GM23338 (cell line): ENCODE results near the gene OR2B6. TPM values are rescaled to one million over a fixed set of nuclear protein-coding genes. Genes with fewer than 3 reads are reported as not detected.

Experiments used
- ATAC-seq: fragments of 200-7000 bp; cut with Tn5 transposase; 3 replicates; pipeline ENCODE4 v1.9.1; 2020
- DNase-seq: peaks from one replicate; pipeline ENCODE4 v3.0.0-alpha.2; 2015; ENCODE audit warnings: low spot score
- H2AFZ ChIP-seq: fragments of 200-600 bp; sonication (generic); 2 replicates; pipeline ENCODE4 v1.8.0; 2016; ENCODE audit warnings: antibody characterized with exemption, mild to moderate bottlenecking, moderate library complexity
- H3F3A ChIP-seq: fragments of 200-600 bp; sonication (generic); replicated peaks from 2 replicates; pipeline ENCODE4 v1.8.0; 2017; ENCODE audit warnings: antibody characterized with exemption, mixed run types, low read depth
- H3K27ac ChIP-seq: fragments of 200-600 bp; sonication (generic); 2 replicates; pipeline ENCODE4 v1.6.1; 2016; ENCODE audit warnings: low read depth
- H3K27me3 ChIP-seq: fragments of 200-600 bp; sonication (generic); 2 replicates; pipeline ENCODE4 v1.8.0; 2016; ENCODE audit warnings: mild to moderate bottlenecking, mixed run types, moderate library complexity; ENCODE audit not compliant: insufficient read depth
- H3K36me3 ChIP-seq: fragments of 200-600 bp; sonication (generic); 2 replicates; pipeline ENCODE4 v1.8.0; 2016; ENCODE audit warnings: mild to moderate bottlenecking; ENCODE audit not compliant: insufficient read depth
- H3K4me1 ChIP-seq: fragments of 200-600 bp; sonication (generic); 2 replicates; pipeline ENCODE4 v1.8.0; 2016; ENCODE audit warnings: mild to moderate bottlenecking, moderate library complexity; ENCODE audit not compliant: insufficient read depth
- H3K4me2 ChIP-seq: fragments of 200-600 bp; sonication (generic); 2 replicates; pipeline ENCODE4 v1.7.1; 2017; ENCODE audit warnings: mixed run types
- H3K4me3 ChIP-seq: fragments of 200-600 bp; sonication (generic); 2 replicates; pipeline ENCODE4 v1.6.1; 2016; ENCODE audit warnings: mixed run types
- H3K79me2 ChIP-seq: fragments of 200-600 bp; sonication (generic); replicated peaks from 2 replicates; pipeline ENCODE4 v1.8.0; 2017; ENCODE audit warnings: mild to moderate bottlenecking; ENCODE audit not compliant: insufficient read depth
- H3K9me2 ChIP-seq: fragments of 200-600 bp; sonication (generic); 2 replicates; pipeline ENCODE4 v1.8.0; 2017; ENCODE audit not compliant: insufficient read depth
- H4K20me1 ChIP-seq: fragments of 200-600 bp; sonication (generic); replicated peaks from 2 replicates; pipeline ENCODE4 v1.8.0; 2017; ENCODE audit warnings: mild to moderate bottlenecking; ENCODE audit not compliant: insufficient read depth
- H3K27ac Mint-ChIP-seq: 2 replicates; pipeline ENCODE4 v1.8.0; 2020; ENCODE audit warnings: inconsistent platforms, mild to moderate bottlenecking, moderate library complexity, mixed read lengths
- H3K27me3 Mint-ChIP-seq: 3 replicates; pipeline ENCODE4 v1.8.0; 2022; ENCODE audit warnings: low read depth, mild to moderate bottlenecking, moderate library complexity, mixed read lengths, inconsistent platforms; ENCODE audit not compliant: insufficient read depth, poor library complexity
- H3K36me3 Mint-ChIP-seq: 3 replicates; pipeline ENCODE4 v1.8.0; 2021; ENCODE audit warnings: low read depth, mild to moderate bottlenecking, inconsistent platforms, moderate library complexity, mixed read lengths
- H3K4me1 Mint-ChIP-seq: 3 replicates; pipeline ENCODE4 v1.8.0; 2020; ENCODE audit warnings: mild to moderate bottlenecking, inconsistent platforms, mixed read lengths
- H3K4me3 Mint-ChIP-seq: 3 replicates; pipeline ENCODE4 v1.8.0; 2021; ENCODE audit warnings: moderate library complexity, mild to moderate bottlenecking, inconsistent platforms, mixed read lengths
- H3K9me3 Mint-ChIP-seq: 3 replicates; pipeline ENCODE4 v1.8.0; 2020; ENCODE audit warnings: moderate library complexity, mild to moderate bottlenecking, inconsistent platforms, mixed read lengths
- CREB1 ChIP-seq: fragments of 250-450 bp; sonication (Bioruptor Pico); IDR thresholded peaks from 2 replicates; pipeline ENCODE4 v1.5.0; 2020; ENCODE audit warnings: low read depth, mild to moderate bottlenecking, moderate library complexity
- EZH2 ChIP-seq: fragments of 200-600 bp; sonication (generic); IDR thresholded peaks from one replicate; pipeline ENCODE4 v1.8.0; 2017; ENCODE audit warnings: antibody characterized with exemption, mild to moderate bottlenecking, low read depth; ENCODE audit not compliant: unreplicated experiment
- EZH2phosphoT487 ChIP-seq: fragments of 200-600 bp; sonication (generic); IDR thresholded peaks from one replicate; pipeline ENCODE4 v1.8.1; 2018; ENCODE audit warnings: antibody characterized with exemption; ENCODE audit not compliant: unreplicated experiment
- JUNB ChIP-seq: IDR thresholded peaks from one replicate; pipeline ENCODE4 v1.6.1; 2016; ENCODE audit warnings: antibody characterized with exemption; ENCODE audit not compliant: unreplicated experiment
- NANOG ChIP-seq: IDR thresholded peaks from 2 replicates; pipeline ENCODE4 v1.6.1; 2016; ENCODE audit warnings: antibody characterized with exemption, borderline replicate concordance
- POLR2AphosphoS5 ChIP-seq: IDR thresholded peaks from 2 replicates; pipeline ENCODE4 v1.6.1; 2016; ENCODE audit warnings: antibody characterized with exemption, low read depth
- STAT1 ChIP-seq: IDR thresholded peaks from one replicate; pipeline ENCODE4 v1.6.1; 2016; ENCODE audit warnings: antibody characterized with exemption; ENCODE audit not compliant: unreplicated experiment
- ZNF114 ChIP-seq: fragments of 250-450 bp; sonication (Bioruptor Pico); IDR thresholded peaks from 2 replicates; pipeline ENCODE4 v1.5.0; 2020; ENCODE audit warnings: mild to moderate bottlenecking, moderate library complexity
- ZNF331 ChIP-seq: fragments of 250-450 bp; sonication (Bioruptor Pico); IDR thresholded peaks from 2 replicates; pipeline ENCODE4 v1.5.0; 2020; ENCODE audit warnings: low read depth, mild to moderate bottlenecking, moderate library complexity
- polyA plus RNA-seq: library from polyadenylated mRNA; unstranded; fragments of >200 nt; fragmentation: Nextera tagmentation; extraction: Ambion mirVana; gene quantifications from 2 replicates; pipeline ENCODE4 v1.2.1, GENCODE V29; 2016
- total RNA-seq: library from RNA; depleted of rRNA; stranded (reverse); fragments of >200 nt; shearing (Covaris generic); gene quantifications from 2 replicates; pipeline ENCODE4 v1.2.3, GENCODE V29; 2014
- TF ChIP-seq, protein P1 (sequence below), 2 experiments: fragments of 200-600 bp in 1 of 2; sonication (generic) in 1 of 2; conservative IDR thresholded peaks; 2 replicates each; pipeline versions ENCODE4 v1.5.1 to v1.6.1; 2016 to 2017; ENCODE audit warnings: antibody characterized with exemption in 2 of 2, low read depth in 2 of 2, mild to moderate bottlenecking in 2 of 2, moderate library complexity in 1 of 2
- TF ChIP-seq, protein P2 (sequence below): IDR thresholded peaks from 2 replicates; pipeline ENCODE4 v1.6.1; 2016; ENCODE audit warnings: antibody characterized with exemption
- TF ChIP-seq, protein P3 (sequence below): fragments of 250-450 bp; sonication (Bioruptor Pico); IDR thresholded peaks from 2 replicates; pipeline ENCODE4 v1.5.0; 2020; ENCODE audit warnings: mild to moderate bottlenecking, moderate library complexity
- TF ChIP-seq, protein P4 (sequence below): IDR thresholded peaks from one replicate; pipeline ENCODE4 v1.6.1; 2018; ENCODE audit warnings: antibody characterized with exemption; ENCODE audit not compliant: unreplicated experiment

Gene OR2B6
- total and polyA plus RNA-seq, 2 experiments from 2014 or later = 0.45 TPM; not detected in 1

DNA sequence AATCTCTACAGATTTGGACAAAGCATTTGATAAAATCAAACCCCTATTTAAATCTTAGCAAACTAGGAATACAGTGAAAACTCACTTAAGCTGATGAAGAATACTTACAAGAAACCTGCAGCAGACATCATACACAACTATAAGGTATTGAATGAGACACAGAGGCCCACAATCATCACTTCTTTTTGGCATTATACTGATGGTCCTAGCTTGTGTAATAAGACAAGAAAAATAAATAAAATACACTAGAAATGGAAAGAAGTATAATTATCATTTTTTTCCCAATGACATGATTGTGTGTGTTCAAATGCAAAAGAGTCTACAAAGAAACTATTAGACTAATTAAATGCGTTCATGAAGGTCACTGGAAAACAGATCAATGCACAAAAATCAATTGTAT lies 8.8 kb upstream of the OR2B6 start:
- no peaks in the 10 kb centered on the region for H3K9me2 ChIP-seq
- Mint-ChIP-seq H3K4me3 (no peak overlapping the region), H3K4me1 (peaks cover 1% of the 10 kb centered on the region; the same call in 1 of the 3 replicates), H3K27ac (no peak overlapping the region), H3K9me3 (peaks cover 8% of the 10 kb centered on the region; the same call in 1 of the 3 replicates), H3K36me3 (no peaks in the 10 kb centered on the region), H3K27me3 (no peaks in the 10 kb centered on the region)
- H4K20me1 ChIP-seq = no peaks in the 10 kb centered on the region
- ATAC-seq (no peak), DNase-seq (no peak)
- H3K27me3 ChIP-seq = no peaks in the 10 kb centered on the region
- H3K4me3 ChIP-seq = no peak overlapping the region
- no peak overlapping the region for H2AFZ ChIP-seq
- H3K4me2 ChIP-seq = no peak overlapping the region
- no peak overlapping the region for H3K27ac ChIP-seq
- no peaks in the 10 kb centered on the region for H3K4me1 ChIP-seq
- no peaks in the 10 kb centered on the region for H3K36me3 ChIP-seq
- H3F3A ChIP-seq = no peaks in the 10 kb centered on the region
- TF ChIP-seq ZNF331 (no peak), ZNF114 (CRISPR knock-in tag) (no peak), JUNB (no peak), NANOG (no peak), EZH2 (no peak), STAT1 (no peak), CREB1 (no peak), EZH2phosphoT487 (no peak), POLR2AphosphoS5 (no peak)
- TF ChIP-seq, protein P1, sequence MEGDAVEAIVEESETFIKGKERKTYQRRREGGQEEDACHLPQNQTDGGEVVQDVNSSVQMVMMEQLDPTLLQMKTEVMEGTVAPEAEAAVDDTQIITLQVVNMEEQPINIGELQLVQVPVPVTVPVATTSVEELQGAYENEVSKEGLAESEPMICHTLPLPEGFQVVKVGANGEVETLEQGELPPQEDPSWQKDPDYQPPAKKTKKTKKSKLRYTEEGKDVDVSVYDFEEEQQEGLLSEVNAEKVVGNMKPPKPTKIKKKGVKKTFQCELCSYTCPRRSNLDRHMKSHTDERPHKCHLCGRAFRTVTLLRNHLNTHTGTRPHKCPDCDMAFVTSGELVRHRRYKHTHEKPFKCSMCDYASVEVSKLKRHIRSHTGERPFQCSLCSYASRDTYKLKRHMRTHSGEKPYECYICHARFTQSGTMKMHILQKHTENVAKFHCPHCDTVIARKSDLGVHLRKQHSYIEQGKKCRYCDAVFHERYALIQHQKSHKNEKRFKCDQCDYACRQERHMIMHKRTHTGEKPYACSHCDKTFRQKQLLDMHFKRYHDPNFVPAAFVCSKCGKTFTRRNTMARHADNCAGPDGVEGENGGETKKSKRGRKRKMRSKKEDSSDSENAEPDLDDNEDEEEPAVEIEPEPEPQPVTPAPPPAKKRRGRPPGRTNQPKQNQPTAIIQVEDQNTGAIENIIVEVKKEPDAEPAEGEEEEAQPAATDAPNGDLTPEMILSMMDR (conservative IDR thresholded peaks at IDR 0.05; ENCODE audit: low read depth in 2 of 2) = no peak
- TF ChIP-seq, protein P2, sequence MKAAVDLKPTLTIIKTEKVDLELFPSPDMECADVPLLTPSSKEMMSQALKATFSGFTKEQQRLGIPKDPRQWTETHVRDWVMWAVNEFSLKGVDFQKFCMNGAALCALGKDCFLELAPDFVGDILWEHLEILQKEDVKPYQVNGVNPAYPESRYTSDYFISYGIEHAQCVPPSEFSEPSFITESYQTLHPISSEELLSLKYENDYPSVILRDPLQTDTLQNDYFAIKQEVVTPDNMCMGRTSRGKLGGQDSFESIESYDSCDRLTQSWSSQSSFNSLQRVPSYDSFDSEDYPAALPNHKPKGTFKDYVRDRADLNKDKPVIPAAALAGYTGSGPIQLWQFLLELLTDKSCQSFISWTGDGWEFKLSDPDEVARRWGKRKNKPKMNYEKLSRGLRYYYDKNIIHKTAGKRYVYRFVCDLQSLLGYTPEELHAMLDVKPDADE = no peak
- TF ChIP-seq, protein P3, sequence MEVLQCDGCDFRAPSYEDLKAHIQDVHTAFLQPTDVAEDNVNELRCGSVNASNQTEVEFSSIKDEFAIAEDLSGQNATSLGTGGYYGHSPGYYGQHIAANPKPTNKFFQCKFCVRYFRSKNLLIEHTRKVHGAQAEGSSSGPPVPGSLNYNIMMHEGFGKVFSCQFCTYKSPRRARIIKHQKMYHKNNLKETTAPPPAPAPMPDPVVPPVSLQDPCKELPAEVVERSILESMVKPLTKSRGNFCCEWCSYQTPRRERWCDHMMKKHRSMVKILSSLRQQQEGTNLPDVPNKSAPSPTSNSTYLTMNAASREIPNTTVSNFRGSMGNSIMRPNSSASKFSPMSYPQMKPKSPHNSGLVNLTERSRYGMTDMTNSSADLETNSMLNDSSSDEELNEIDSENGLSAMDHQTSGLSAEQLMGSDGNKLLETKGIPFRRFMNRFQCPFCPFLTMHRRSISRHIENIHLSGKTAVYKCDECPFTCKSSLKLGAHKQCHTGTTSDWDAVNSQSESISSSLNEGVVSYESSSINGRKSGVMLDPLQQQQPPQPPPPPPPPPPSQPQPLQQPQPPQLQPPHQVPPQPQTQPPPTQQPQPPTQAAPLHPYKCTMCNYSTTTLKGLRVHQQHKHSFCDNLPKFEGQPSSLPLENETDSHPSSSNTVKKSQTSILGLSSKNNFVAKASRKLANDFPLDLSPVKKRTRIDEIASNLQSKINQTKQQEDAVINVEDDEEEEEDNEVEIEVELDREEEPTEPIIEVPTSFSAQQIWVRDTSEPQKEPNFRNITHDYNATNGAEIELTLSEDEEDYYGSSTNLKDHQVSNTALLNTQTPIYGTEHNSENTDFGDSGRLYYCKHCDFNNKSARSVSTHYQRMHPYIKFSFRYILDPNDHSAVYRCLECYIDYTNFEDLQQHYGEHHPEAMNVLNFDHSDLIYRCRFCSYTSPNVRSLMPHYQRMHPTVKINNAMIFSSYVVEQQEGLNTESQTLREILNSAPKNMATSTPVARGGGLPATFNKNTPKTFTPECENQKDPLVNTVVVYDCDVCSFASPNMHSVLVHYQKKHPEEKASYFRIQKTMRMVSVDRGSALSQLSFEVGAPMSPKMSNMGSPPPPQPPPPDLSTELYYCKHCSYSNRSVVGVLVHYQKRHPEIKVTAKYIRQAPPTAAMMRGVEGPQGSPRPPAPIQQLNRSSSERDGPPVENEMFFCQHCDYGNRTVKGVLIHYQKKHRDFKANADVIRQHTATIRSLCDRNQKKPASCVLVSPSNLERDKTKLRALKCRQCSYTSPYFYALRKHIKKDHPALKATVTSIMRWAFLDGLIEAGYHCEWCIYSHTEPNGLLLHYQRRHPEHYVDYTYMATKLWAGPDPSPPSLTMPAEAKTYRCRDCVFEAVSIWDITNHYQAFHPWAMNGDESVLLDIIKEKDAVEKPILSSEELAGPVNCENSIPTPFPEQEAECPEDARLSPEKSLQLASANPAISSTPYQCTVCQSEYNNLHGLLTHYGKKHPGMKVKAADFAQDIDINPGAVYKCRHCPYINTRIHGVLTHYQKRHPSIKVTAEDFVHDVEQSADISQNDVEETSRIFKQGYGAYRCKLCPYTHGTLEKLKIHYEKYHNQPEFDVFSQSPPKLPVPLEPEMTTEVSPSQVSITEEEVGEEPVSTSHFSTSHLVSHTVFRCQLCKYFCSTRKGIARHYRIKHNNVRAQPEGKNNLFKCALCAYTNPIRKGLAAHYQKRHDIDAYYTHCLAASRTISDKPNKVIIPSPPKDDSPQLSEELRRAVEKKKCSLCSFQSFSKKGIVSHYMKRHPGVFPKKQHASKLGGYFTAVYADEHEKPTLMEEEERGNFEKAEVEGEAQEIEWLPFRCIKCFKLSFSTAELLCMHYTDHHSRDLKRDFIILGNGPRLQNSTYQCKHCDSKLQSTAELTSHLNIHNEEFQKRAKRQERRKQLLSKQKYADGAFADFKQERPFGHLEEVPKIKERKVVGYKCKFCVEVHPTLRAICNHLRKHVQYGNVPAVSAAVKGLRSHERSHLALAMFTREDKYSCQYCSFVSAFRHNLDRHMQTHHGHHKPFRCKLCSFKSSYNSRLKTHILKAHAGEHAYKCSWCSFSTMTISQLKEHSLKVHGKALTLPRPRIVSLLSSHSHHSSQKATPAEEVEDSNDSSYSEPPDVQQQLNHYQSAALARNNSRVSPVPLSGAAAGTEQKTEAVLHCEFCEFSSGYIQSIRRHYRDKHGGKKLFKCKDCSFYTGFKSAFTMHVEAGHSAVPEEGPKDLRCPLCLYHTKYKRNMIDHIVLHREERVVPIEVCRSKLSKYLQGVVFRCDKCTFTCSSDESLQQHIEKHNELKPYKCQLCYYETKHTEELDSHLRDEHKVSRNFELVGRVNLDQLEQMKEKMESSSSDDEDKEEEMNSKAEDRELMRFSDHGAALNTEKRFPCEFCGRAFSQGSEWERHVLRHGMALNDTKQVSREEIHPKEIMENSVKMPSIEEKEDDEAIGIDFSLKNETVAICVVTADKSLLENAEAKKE = no peak
- TF ChIP-seq, protein P4, sequence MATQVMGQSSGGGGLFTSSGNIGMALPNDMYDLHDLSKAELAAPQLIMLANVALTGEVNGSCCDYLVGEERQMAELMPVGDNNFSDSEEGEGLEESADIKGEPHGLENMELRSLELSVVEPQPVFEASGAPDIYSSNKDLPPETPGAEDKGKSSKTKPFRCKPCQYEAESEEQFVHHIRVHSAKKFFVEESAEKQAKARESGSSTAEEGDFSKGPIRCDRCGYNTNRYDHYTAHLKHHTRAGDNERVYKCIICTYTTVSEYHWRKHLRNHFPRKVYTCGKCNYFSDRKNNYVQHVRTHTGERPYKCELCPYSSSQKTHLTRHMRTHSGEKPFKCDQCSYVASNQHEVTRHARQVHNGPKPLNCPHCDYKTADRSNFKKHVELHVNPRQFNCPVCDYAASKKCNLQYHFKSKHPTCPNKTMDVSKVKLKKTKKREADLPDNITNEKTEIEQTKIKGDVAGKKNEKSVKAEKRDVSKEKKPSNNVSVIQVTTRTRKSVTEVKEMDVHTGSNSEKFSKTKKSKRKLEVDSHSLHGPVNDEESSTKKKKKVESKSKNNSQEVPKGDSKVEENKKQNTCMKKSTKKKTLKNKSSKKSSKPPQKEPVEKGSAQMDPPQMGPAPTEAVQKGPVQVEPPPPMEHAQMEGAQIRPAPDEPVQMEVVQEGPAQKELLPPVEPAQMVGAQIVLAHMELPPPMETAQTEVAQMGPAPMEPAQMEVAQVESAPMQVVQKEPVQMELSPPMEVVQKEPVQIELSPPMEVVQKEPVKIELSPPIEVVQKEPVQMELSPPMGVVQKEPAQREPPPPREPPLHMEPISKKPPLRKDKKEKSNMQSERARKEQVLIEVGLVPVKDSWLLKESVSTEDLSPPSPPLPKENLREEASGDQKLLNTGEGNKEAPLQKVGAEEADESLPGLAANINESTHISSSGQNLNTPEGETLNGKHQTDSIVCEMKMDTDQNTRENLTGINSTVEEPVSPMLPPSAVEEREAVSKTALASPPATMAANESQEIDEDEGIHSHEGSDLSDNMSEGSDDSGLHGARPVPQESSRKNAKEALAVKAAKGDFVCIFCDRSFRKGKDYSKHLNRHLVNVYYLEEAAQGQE = no peak
- no peaks in the 10 kb centered on the region for H3K79me2 ChIP-seq
